Ishikawa (cell line): ENCODE results near the gene CALML4.

Source experiments
- CEBPB ChIP-seq: IDR thresholded peaks from 2 replicates; pipeline ENCODE4 v1.6.1; 2012
- EGR1 ChIP-seq: IDR thresholded peaks from 2 replicates; pipeline ENCODE4 v1.6.1; 2012
- EP300 ChIP-seq: IDR thresholded peaks from 2 replicates; pipeline ENCODE4 v1.6.1; 2012; ENCODE audit warnings: borderline replicate concordance
- MAX ChIP-seq: IDR thresholded peaks from 2 replicates; pipeline ENCODE4 v1.6.1; 2012
- NFIC ChIP-seq: IDR thresholded peaks from 2 replicates; pipeline ENCODE4 v1.6.1; 2012
- RAD21 ChIP-seq: IDR thresholded peaks from 2 replicates; pipeline ENCODE4 v1.6.1; 2012; ENCODE audit warnings: low read depth
- REST ChIP-seq: IDR thresholded peaks from 2 replicates; pipeline ENCODE4 v1.6.1; 2012; ENCODE audit warnings: low read depth, mild to moderate bottlenecking
- TAF1 ChIP-seq: IDR thresholded peaks from 2 replicates; pipeline ENCODE4 v1.6.1; 2012; ENCODE audit warnings: low read depth, mild to moderate bottlenecking
- USF1 ChIP-seq: IDR thresholded peaks from 2 replicates; pipeline ENCODE4 v1.6.1; 2012
- ZBTB7A ChIP-seq: IDR thresholded peaks from 2 replicates; pipeline ENCODE4 v1.6.1; 2012; ENCODE audit warnings: low read depth

- TF ChIP-seq TAF1 (no peak), REST (no peak), EP300 (no peak), EGR1 (no peak), RAD21 (no peak), MAX (no peak), USF1 (no peak), CEBPB (no peak), ZBTB7A (no peak), NFIC (no peak)
Observed at GRCh38 chr15:68208636-68209240, 3.6 kb upstream of the CALML4 start.
